Body of pancreas (tissue), 4 donors: Measurements from ENCODE around the gene CPT2.

Source experiments
- POLR2A ChIP-seq, 3 donors: fragments of 450-650 bp; IDR thresholded peaks; one replicate each; pipeline ENCODE4 v1.6.1; 2016; ENCODE audit warnings: antibody characterized with exemption in 3 of 3, mild to moderate bottlenecking in 2 of 3
- TF ChIP-seq, protein P1 (sequence below), 7 experiments: fragments of 450-650 bp in 4 of 7; fragments of 200-600 bp in 3 of 7; sonication (generic) in 3 of 7; IDR thresholded peaks; one replicate each; pipeline ENCODE4 v1.5.1; 2016 to 2019; ENCODE audit warnings: antibody characterized with exemption in 7 of 7

GRCh38 chr1:53195246-53196016 is 1.2 kb upstream of the CPT2 start:
- TF ChIP-seq, protein P1, sequence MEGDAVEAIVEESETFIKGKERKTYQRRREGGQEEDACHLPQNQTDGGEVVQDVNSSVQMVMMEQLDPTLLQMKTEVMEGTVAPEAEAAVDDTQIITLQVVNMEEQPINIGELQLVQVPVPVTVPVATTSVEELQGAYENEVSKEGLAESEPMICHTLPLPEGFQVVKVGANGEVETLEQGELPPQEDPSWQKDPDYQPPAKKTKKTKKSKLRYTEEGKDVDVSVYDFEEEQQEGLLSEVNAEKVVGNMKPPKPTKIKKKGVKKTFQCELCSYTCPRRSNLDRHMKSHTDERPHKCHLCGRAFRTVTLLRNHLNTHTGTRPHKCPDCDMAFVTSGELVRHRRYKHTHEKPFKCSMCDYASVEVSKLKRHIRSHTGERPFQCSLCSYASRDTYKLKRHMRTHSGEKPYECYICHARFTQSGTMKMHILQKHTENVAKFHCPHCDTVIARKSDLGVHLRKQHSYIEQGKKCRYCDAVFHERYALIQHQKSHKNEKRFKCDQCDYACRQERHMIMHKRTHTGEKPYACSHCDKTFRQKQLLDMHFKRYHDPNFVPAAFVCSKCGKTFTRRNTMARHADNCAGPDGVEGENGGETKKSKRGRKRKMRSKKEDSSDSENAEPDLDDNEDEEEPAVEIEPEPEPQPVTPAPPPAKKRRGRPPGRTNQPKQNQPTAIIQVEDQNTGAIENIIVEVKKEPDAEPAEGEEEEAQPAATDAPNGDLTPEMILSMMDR (IDR thresholded peaks at IDR 0.05), result no peak
- no peak for TF ChIP-seq POLR2A (IDR thresholded peaks at IDR 0.05)
